Activated effector memory CD4-positive, alpha-beta T cell treated with anti-CD3 and anti-CD28 coated beads, Interleukin-2, amount 50 U/mL, for 16 hours (primary cell): ENCODE measurements around the gene MAEA.

Experiments used
- DNase-seq: peaks from one replicate; pipeline ENCODE4 v3.0.0-alpha.2; 2020

Gene MAEA

GRCh38 chr4:1300466-1301455, 11.1 kb downstream of the MAEA start:
- peak; percentile 19 for DNase-seq

DNA sequence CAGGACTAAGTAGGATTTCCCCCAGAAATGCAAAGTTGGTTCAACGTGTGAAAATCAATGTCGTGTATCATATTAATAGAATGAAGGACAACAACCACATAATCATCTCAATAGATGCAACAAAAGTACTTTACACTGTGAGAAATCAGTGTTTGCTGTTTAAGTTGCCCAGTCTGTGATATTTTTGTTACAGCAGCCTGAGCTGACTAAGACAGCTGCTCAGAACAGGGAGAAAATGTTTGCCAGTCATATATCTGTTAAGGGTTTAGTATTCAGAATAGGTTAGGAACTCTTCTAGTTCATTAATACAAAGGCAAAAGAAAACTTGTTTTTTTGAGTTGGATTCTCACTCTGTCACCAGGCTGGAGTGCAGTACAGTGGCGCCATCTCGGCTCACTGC, 12.5 kb downstream of the MAEA start:
- DNase-seq, result no peak

DNA sequence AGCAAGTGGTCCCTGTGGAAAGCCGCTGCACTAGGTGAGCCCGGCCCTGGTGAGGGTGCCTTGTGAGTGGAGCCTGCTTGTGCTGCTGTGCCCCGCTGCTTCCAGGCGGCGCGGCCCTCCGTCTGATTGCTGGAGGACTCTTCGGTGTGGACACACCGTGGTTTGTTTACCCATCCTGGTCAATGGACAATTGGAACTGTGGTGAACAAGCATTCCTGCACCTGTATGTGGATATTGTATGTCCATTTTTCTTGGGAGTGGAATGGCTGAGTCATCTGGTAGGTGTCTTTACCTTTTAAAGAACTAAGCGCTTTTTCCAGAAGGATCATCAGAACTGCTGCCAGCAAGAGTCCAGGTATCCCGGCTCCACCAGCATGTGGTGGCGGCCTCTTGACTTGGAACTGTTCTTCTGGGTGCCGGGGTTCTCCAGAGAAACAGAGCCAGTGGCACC, 15.6 kb downstream of the MAEA start:
- no peak for DNase-seq

GRCh38 chr4:1305781-1306455, 16.2 kb downstream of the MAEA start:
- DNase-seq, result peak; percentile 82

DNA sequence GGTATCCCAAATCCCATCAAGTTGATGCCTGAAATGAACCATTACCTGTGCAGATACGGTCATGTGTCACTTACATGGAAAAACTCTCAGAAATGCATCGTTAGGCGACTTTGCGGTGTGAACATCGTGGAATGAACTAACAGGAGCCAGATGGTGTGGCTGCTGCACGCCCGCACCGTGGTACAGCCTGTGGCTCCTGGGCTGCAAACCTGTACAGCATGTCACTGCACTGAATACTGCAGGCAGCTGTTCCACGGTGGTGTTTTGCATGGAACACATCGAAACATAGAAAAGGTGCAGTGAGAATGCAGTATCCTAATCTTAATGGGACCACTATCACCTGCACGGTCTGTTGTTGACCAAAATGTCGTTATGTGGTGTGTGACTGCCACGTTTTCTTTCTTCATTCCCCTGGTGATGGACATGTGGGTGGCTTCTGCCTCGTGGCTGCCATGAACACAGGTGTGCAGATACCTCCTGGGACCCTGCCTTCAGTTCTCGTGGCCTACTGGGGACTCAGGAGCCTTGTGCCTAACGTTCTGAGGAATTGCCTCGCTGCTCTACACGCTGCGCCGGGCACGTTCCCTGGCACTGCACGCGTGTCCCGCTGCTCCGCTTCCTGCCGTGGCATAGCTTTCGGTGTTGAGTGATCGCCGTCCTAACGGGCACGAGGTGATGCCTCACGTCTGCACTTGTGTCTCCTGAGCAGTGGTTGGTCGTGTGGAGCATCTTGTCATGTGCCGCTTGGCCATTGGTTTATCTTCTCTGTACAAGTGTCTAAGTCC, 18.5 kb downstream of the MAEA start:
- no peak for DNase-seq

DNA sequence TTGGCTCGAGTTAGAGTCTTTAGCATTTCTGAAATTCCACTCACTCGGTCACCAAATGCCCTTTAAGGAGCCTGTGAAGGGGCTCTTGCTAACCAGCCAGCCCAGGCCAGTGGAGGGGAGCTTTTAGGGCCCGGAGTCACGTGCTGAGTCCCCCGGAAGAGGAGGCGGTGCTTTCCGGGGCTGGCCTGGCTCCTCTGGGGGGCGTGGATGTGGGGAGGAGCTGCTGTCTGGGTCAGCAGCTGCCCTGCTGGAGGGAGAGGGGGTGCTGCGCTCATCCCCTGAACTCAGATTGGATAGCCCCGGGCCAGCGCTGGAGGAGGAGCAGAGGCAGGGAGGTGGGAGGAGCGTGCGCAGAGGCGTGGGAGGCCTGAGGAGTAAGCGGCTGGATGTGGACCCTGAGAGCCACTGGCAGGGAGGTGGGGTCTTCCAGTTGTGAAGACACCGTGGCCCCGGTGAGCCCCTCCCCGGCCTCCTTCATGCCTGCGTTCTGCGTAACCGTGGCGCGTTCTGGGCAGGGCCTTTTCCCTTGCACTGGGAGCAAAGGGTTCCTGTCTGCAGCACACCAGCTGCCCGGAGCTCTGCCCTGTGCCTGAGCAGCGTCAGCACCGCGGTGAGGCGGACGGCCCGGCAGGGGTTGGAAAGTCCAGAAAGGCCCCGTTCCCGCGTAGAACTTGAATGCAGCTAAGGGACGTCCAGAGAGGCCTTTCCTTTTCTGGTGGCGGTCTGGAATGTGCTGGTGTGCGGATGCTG, 19.7 kb downstream of the MAEA start:
- peak; percentile 84 for DNase-seq

DNA sequence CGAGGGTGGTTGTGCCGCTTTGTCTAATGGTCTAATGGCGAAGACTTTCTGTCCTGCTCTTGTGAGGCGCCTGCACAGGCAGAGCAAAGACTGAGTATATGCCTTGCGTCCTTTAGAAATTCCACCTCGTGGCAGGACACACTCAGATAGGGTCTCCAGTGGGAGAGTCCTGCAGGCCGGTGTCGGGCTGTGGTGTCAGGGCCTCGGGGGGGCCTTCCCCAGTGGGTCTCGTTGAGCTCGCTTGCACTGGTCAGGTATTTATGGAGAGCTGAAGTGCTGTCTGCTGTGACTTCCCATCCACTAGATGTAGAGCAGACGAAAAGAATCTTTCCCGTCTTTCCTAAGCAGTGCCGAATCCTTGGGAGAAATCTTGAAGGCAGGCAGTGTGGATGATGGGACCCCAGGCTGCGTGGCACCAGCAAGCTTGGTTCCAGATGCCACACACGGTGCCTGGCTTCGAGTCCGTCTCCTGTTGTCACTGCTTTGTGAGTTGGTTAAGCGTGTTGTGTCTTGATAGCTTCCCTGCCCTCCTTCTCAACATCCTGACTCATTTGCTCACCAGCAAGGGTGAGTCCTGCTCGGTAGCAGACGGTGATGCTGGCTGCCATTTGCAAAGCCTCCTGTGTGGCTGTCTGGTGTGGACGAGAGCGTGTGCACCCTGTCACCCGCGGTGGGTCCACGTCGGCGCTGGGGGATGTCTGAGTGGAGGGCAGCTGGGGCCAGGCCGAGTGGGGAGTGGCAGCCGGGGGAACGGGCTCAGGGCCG, 20.5 kb downstream of the MAEA start:
- DNase-seq, result no peak

- no peak for DNase-seq
Measured at GRCh38 chr4:1310796-1311631, 21.3 kb downstream of the MAEA start.

DNA sequence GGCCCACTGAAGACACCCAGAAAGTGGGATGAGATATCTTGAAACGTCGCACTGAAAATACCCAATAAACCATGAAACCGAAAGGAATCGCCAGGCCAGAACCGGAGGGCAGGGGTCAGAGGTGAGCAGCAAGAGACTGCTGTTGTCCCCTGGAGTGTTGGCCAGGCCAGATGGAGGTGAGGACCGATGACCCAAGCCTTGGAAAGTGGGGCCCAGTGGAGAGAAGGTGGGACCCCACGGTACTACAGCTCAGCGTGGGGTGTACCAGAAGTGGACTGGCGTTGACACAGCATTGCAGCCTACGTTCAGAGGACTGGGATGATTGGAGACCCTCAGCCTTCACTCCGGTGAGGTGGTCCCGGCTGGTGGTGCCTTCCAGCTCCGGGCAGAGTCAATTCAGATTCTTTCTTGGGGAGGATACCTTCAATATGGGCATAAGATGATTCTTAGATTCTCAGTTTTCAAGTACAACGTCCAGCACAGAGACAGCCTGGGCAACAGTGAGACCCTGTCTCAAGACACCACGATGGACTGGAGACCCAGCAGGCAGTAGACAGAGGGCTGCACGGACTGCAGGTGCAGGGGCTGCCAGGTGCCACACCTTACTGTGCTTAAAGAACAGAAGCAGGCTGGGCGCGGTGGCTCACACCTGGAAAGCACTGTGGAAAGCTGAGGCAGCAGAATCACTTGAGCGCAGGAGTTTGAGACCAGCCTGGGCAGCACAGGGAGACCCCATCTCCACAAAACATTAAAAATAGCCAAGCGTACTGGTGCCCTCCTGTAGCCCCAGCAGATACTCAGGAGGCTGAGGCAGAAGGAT, 23.3 kb downstream of the MAEA start:
- DNase-seq, result no peak

DNA sequence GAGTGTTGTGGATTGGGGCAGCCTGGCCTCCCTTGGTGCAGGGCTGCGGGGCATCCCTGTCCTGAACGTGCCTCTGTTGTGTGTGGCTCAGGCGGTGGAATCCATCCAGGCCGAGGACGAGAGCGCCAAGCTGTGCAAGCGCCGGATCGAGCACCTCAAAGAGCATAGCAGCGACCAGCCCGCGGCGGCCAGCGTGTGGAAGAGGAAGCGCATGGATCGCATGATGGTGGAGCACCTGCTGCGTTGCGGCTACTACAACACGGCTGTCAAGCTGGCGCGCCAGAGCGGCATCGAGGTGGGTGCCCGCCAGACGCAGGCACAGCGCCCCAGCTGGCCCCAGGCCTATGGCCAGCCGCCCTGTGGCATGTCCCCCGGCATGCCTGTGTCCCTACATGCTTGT, 25.6 kb downstream of the MAEA start:
- DNase-seq, result no peak

DNA sequence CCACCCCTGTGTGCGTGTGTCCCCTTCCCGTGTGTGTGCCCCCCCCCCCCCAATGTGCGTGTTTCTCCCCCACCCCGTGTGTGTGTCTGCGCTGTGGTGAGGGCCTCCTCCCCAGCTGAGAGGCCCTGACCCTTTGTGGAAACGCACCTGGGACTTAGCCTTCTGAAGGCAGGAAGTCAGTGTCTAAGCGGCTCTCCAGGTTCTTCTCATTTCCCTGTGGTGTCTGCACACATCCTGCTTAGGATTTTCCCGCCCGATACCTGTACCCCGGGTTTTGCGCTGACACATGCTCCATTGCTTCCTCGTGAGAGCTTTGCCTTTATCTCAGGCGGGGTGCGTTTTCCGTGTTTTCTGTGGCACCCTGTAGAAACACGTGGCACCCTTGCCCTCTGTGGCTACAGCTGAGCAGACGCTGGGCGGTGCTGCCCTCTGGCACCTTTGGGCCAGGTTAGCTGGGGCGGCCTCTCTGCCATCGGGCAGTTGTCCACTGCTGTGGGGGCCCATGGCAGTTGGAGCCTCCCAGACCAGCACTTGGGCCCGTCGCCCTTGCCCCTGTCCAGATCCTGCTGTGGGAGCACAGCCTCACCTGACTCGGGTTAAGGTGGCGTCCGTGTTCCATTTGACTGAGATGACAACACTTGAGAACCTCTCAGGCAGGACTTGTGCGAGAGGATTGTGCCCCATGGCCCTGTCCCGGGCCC, 26.3 kb downstream of the MAEA start:
- no peak for DNase-seq

DNA sequence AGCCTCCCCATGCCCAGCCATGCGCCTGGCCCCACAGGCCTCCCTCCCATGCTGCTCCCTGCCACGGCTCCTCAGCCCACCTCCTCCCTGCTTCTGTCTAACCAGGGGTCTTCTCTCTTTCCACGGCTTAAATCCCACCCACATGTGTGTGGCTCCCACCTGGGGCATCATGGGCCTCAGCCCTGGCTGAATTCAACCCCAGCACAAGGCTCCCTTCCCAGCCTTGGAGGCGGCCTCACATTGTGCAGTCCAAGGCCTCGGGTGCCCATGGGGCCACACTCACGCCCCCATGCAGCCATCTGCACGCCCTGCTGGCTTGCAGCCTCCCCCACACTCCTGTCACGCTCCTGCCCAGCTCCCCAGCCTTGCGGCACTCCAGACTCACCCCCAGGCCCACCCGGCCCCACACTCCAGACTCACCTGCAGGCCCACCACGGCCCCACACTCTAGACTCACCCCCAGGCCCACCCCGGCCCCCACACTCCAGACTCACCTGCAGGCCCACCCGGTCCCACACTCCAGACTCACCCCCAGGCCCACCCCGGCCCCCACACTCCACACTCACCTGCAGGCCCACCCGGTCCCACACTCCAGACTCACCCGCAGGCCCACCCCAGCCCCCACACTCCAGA, 27.0 kb downstream of the MAEA start:
- DNase-seq, result no peak

DNA sequence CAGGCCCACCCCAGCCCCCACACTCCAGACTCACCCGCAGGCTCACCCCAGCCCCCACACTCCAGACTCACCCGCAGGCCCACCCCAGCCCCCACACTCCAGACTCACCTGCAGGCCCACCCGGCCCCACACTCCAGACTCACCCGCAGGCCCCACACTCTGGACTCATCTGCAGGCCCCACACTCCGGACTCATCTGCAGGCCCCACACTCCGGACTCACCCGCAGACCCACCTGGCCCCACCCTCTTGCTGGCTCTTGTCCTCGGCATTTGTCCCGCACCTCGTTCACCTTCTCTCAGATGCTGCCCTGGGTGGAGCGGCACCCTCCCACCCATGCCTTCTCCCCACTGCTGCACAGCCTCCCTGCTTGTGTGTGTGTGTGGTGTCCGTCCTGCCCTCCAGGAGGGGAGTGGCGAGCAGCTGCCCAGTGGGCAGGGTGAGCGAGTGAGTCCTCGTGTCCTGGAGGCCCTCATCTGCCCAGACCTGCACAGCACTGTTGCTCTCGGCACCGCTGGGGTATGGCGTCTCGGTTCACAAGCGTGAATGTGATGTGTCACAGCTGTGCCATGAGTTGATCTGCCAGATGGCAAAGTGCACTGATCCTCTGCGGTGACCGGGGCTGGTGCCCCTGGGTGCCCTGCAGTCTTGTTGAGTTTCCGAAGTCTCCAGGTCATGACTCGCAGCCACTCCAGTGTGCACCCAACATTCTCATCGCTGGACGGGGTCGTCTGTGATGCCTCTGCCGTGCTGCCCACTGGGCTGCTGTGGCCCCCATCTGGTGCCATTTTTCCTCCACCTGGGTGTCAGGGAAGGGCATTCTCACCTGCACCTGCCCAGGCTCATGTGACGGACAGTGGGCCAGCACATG, 27.7 kb downstream of the MAEA start:
- no peak for DNase-seq

DNA sequence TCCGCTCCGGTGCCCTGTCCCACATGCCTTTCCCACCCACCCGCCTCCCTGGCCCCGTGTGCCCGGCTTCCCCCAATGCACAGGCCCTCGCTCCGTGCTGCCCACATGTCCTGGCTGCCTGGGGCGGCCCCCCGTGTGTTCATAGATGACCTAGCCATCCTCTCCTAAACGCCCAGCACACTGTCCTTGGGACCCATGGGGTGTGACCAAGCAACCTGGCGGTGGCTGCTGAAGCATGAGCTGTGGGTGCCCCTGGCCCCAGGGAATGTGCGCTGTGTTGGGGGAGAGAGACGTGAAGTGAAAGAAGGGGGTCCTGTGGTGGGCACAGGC, 28.3 kb downstream of the MAEA start:
- DNase-seq, result no peak

GRCh38 chr4:1318488-1319213, 29.0 kb downstream of the MAEA start:
- DNase-seq, result no peak

DNA sequence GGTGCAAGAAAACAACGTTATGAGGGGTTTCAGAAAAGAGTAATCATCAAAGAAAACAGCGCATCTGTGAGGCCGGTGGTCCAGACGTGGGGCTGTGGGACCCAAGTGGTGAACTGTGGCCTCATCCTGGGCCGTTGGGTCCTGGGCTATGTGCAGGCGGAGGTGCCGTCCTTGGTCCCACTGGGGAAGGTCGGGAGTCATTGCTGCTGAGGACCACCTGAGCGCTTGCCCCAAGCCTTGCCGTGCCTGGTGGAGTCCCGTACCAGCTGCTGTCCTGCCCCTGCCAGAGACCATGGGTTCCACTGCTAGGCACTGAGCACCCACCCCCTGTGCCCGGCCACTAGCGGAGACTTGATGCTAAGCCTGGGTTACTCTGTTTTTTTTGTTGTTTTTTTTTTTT, 31.8 kb downstream of the MAEA start:
- DNase-seq, result no peak
